GM12875 (cell line): Measurements from ENCODE around the gene SLC16A12.

Experiments used
- H3K4me3 ChIP-seq: one replicate; pipeline ENCODE4 v1.5.1; 2011; ENCODE audit warnings: low read depth, low read length, control low read depth
- CTCF ChIP-seq: IDR thresholded peaks from 2 replicates; pipeline ENCODE4 v1.5.1; 2011; ENCODE audit warnings: low read depth, mild to moderate bottlenecking, control low read depth, inconsistent platforms, low read length, moderate library complexity, borderline replicate concordance; ENCODE audit not compliant: insufficient read depth

Gene SLC16A12

GRCh38 chr10:89479771-89480446 is 55.5 kb downstream of the SLC16A12 start:
- TF ChIP-seq CTCF = no peak

GRCh38 chr10:89478739-89479654 is 56.4 kb downstream of the SLC16A12 start:
- TF ChIP-seq CTCF = no peak
- no peak overlapping the region for H3K4me3 ChIP-seq

More at GRCh38 chr10:89479771-89480446, 55.5 kb downstream of the SLC16A12 start:
- no peak overlapping the region for H3K4me3 ChIP-seq

GRCh38 chr10:89478085-89478738 is 57.2 kb downstream of the SLC16A12 start:
- TF ChIP-seq CTCF = no peak
- no peak overlapping the region for H3K4me3 ChIP-seq

- no peak overlapping the region for H3K4me3 ChIP-seq
- TF ChIP-seq CTCF = no peak
Observed at GRCh38 chr10:89476150-89476549, 59.2 kb downstream of the SLC16A12 start.

GRCh38 chr10:89475591-89475998 is 59.8 kb downstream of the SLC16A12 start:
- no peak for TF ChIP-seq CTCF
- H3K4me3 ChIP-seq = no peak overlapping the region

- no peak overlapping the region for H3K4me3 ChIP-seq
- TF ChIP-seq CTCF = no peak
Observed at GRCh38 chr10:89475125-89475524, 60.3 kb downstream of the SLC16A12 start.
